RWPE1 (cell line): ENCODE results near the gene VAMP8.
A peak's percentile ranks its signal among the peaks of the same experiment; 100 is the strongest.

Experiments used
- CTCF ChIA-PET: fragments of 350-600 bp; sonication (Branson Sonifier 250); formaldehyde crosslinking; extraction: SDS; loops from one replicate; lab custom pipeline; 2021; lab: Yijun Ruan, JAX
- POLR2A ChIA-PET: fragments of 400-600 bp; formaldehyde crosslinking; extraction: SDS; loops from one replicate; lab custom pipeline; 2020; ENCODE audit warnings: antibody characterized with exemption; ENCODE audit not compliant: low non-redundant PET; lab: Yijun Ruan, JAX
- DNase-seq: peaks from one replicate; pipeline ENCODE4 v3.0.0; 2012; ENCODE audit warnings: low spot score
- H3K27ac ChIP-seq: fragments of 450-650 bp; 2 replicates; pipeline ENCODE4 v1.5.1; 2017
- TF ChIP-seq, protein P1 (sequence below): fragments of 450-650 bp; conservative IDR thresholded peaks from 2 replicates; pipeline ENCODE4 v1.5.1; 2017; ENCODE audit warnings: low read depth, mild to moderate bottlenecking

Gene VAMP8

DNA sequence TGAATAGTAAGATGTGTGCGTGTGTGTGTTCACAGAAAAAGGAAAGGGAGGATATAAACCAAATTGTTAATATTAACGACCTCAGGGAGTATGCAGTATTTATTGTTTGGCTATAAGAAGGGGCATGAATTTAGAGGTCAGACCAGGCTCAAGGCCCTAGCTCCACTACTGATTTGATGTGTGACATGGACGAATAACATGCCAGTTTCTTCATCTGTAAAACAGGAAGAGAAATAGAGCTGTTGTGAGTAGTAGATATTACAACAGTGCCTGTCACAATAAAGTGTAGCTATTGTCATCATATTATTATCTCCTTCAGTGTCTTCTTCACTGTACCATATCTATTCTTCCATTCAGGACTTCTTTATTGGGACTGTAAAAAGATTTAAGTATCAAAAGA is 42.5 kb upstream of the VAMP8 start:
- ChIA-PET CTCF (interaction anchor here (0.6 to 0.8 kb wide), 2 partner anchors 114 to 1842 kb away, joined by 3 read pairs; no protein-coding TSS in a partner anchor), POLR2A (no interaction called here)
- no peak overlapping the region for H3K27ac ChIP-seq
- no peak for DNase-seq
- TF ChIP-seq, protein P1, sequence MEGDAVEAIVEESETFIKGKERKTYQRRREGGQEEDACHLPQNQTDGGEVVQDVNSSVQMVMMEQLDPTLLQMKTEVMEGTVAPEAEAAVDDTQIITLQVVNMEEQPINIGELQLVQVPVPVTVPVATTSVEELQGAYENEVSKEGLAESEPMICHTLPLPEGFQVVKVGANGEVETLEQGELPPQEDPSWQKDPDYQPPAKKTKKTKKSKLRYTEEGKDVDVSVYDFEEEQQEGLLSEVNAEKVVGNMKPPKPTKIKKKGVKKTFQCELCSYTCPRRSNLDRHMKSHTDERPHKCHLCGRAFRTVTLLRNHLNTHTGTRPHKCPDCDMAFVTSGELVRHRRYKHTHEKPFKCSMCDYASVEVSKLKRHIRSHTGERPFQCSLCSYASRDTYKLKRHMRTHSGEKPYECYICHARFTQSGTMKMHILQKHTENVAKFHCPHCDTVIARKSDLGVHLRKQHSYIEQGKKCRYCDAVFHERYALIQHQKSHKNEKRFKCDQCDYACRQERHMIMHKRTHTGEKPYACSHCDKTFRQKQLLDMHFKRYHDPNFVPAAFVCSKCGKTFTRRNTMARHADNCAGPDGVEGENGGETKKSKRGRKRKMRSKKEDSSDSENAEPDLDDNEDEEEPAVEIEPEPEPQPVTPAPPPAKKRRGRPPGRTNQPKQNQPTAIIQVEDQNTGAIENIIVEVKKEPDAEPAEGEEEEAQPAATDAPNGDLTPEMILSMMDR, result no peak

DNA sequence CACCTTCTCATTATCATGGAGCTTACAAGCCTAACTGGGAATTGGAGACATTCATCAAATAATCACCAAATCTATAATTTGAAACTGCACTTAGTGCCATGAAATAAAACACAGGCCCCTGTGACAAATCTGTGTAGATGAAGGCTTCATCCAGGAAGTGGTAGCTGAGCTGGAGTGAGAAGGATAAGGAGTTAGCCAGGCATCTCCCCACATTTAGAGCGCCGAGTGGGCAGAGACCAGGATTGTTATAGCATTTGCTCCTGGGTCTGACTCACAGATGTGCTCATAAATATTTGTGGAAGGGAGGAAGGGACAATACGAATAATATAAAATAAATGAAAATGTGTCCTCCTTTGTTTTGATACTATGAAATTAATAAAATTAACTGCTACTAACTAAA is 40.9 kb upstream of the VAMP8 start:
- H3K27ac ChIP-seq, result 0 out of 2 replicates have a peak overlapping the region, but pooled peaks have one; percentile 27
- CTCF ChIA-PET, result no interaction called here
- TF ChIP-seq, protein P1, result no peak
- POLR2A ChIA-PET, result interaction anchor here (0.6 to 0.7 kb wide), 3 partner anchors 9 to 182 kb away, joined by 3 to 4 read pairs (median 4); no protein-coding TSS in a partner anchor
- DNase-seq, result peak; percentile 37

DNA sequence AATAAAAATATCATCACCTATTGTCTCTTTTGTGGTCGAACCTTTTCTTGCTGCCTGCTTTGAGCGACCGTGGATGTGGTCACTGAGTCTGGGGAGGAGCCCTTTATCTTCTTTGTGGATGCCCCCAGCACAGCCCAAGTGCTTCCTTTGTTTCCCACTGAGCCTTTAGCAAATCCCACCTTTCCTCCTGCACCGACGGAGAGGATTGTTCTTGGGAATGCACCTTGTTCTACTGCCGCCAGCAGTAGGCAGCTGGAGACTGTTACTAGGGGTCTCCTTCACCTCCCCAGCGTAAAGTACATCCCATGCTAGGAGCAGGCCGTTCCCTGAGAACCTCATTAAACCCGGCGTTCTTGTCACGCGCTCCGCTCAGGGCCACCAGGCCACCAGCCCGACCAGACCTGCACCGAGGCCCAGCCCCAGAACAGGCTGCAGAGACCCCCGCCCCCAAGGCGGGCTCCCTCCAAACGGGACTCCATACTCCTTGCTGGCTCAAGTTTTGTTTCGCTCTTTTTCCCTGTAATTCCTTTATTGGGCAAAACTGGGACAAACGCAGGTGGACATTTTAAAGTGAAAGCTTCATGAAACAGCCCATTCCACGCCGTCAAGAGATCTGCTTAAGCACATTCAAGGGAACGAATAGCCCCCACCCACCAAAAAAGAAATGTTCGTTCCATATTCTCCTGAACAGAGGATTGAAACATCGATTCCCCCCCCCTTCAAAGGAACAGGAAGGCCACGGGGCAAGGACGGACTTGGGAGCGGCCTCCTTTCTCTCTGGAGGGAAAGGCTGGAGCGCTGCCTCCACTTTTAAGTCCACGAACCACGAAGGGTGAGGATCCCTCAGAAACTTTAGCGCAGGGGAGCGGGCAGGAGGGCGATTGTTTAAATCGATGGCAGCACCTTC is 39.5 kb upstream of the VAMP8 start:
- peak overlapping the region; percentile 98 for H3K27ac ChIP-seq
- CTCF ChIA-PET, result interaction anchor here (0.6 to 1.5 kb wide), 5 partner anchors 14 to 118 kb away, joined by 3 to 9 read pairs (median 5); no protein-coding TSS in a partner anchor
- POLR2A ChIA-PET, result interaction anchor here (0.6 to 2.2 kb wide), 12 partner anchors 11 to 998 kb away, joined by 3 to 10 read pairs (median 4); no protein-coding TSS in a partner anchor
- TF ChIP-seq, protein P1, result no peak
- no peak for DNase-seq

DNA sequence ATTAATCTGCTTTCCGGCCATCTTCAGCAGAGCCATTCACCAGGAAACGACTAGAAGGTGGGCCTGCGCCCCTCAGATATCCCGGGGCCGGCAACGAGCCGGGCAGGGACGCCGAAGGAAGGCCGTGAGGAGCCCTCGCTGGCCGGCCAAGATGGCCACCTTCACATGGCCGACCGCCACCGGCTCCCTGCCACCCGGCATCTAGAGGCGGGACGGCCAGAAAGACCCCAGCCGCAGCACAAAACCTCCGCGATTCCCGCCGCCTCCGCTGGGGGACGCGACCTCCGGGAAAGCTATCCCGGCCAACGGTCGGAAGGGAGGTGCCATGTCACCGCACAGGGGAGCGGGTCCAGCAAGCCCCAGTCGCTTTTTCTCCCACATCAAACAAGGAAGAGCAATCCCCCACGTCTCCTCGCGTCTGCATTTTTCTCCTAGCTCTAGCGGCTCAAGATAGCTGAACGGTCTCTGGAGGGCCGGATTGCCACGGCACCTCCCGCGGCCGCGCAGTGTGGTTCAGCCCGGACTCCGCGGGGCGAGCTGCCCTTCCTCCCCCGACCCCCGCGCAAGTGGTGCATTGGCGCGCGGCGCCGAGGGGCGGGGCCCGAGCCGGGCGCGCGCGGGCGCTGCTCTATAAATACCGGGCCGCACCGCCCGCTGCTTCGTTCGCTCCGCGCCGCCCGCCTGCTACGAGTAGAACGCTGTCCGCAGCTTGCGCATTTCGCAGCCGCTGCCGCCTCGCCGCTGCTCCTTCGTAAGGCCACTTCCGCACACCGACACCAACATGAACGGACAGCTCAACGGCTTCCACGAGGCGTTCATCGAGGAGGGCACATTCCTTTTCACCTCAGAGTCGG is 38.7 kb upstream of the VAMP8 start, which contains the start of gene MAT2A:
TSS of gene MAT2A (plus strand) at position 662 of the 854 bp plus-strand sequence. CDS start at position 782, 120 bp downstream.
- peak within 1 kb of the TSS; percentile 98 for H3K27ac ChIP-seq
- POLR2A ChIA-PET, result interaction anchor here (0.5 to 2.2 kb wide), 18 partner anchors 12 to 997 kb away, joined by 3 to 10 read pairs (median 4); partner anchors contain the start of gene SH2D6
- TF ChIP-seq, protein P1, result peak; percentile 80
- peak; percentile 87 for DNase-seq
- CTCF ChIA-PET, result interaction anchor here (0.6 to 1.5 kb wide), 11 partner anchors 13 to 119 kb away, joined by 3 to 9 read pairs (median 4); no protein-coding TSS in a partner anchor

DNA sequence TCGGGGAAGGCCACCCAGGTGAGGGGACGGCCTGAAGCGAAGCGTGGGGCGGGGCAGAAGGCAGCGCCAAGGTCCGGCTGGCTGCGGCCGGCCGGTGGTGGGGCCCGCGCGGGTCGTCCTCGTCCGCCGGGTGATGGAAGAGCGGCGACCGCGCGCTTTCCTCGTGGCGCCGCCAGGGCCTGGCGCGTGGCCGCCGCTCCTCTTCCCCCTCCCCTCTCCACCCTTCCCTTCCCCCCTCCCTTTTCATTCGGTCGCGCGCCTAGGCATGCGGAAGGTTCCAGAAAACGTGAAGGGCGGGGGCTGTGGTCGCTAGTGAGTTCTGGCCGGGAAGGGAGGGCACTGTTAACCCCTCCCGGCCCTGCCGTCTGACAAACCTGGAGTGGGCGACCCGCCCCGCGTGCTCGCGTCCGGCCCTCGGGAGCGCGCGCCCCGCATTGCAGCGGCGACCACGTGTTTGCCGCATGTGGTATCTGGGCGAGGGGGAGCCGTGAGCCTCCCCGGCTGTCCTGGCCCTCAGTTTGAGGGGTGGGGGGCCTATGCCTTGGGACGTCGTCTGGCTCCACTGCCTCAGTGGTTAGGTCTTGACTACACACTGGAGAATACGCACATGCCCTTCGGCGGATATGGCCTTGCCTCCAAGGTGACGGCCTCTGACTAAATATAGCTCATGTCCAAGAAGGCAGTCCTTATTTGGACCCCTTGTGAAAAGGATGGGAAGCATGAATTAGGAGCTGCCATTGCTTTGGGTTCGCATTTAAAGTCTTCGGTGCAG is 37.8 kb upstream of the VAMP8 start:
- ChIA-PET POLR2A (interaction anchor here (0.5 to 2.2 kb wide), 10 partner anchors 21 to 125 kb away, joined by 3 to 10 read pairs (median 5); partner anchors contain the start of gene SH2D6), CTCF (interaction anchor here (0.7 to 1.5 kb wide), 9 partner anchors 12 to 120 kb away, joined by 3 to 9 read pairs (median 5); no protein-coding TSS in a partner anchor)
- peak overlapping the region; percentile 98 for H3K27ac ChIP-seq
- no peak for DNase-seq
- TF ChIP-seq, protein P1, result no peak
